DMS 273 (cell line): ENCODE results near the gene SLC2A10.

Source experiments
- DNase-seq: peaks from one replicate; lab custom pipeline; 2025; ENCODE audit not compliant: unreplicated experiment; lab: John Stamatoyannopoulos, UW

Gene SLC2A10

GRCh38 chr20:46681032-46681854 is 28.2 kb upstream of the SLC2A10 start:
- peak; percentile 86 for DNase-seq

GRCh38 chr20:46682063-46682821 is 27.2 kb upstream of the SLC2A10 start:
- no peak for DNase-seq

- DNase-seq: no peak
Observed at GRCh38 chr20:46683011-46683667, 26.3 kb upstream of the SLC2A10 start.

- DNase-seq: no peak
Observed at GRCh38 chr20:46683668-46683938, 25.8 kb upstream of the SLC2A10 start.

GRCh38 chr20:46683939-46684750 is 25.3 kb upstream of the SLC2A10 start:
- DNase-seq: peak; percentile 92

GRCh38 chr20:46688151-46689081 is 21.0 kb upstream of the SLC2A10 start:
- peak; percentile 76 for DNase-seq

- DNase-seq: peak; percentile 100
Observed at GRCh38 chr20:46689082-46689753, 20.2 kb upstream of the SLC2A10 start, which contains the start of gene TP53RK. TP53RK (minus strand) TSS chr20:46689444; CDS start chr20:46689414, 30 bp downstream.

GRCh38 chr20:46689754-46690085 is 19.7 kb upstream of the SLC2A10 start:
- DNase-seq: no peak

GRCh38 chr20:46690219-46691106 is 19.0 kb upstream of the SLC2A10 start:
- no peak for DNase-seq

- no peak for DNase-seq
Observed at GRCh38 chr20:46691196-46691595, 18.3 kb upstream of the SLC2A10 start.

- DNase-seq: peak; percentile 72
Observed at GRCh38 chr20:46694484-46694883, 15.0 kb upstream of the SLC2A10 start.

GRCh38 chr20:46695892-46696291 is 13.6 kb upstream of the SLC2A10 start:
- peak; percentile 62 for DNase-seq

GRCh38 chr20:46696791-46697279 is 12.6 kb upstream of the SLC2A10 start:
- no peak for DNase-seq

- DNase-seq: no peak
Observed at GRCh38 chr20:46698788-46699187, 10.7 kb upstream of the SLC2A10 start.

- DNase-seq: peak; percentile 71
Observed at GRCh38 chr20:46699651-46700359, 9.6 kb upstream of the SLC2A10 start.

GRCh38 chr20:46700481-46700880 is 9.0 kb upstream of the SLC2A10 start:
- DNase-seq: no peak

GRCh38 chr20:46701057-46701456 is 8.4 kb upstream of the SLC2A10 start:
- peak; percentile 46 for DNase-seq

- DNase-seq: no peak
Observed at GRCh38 chr20:46701556-46701955, 7.9 kb upstream of the SLC2A10 start.
